GM23248 (cell line): ENCODE data around the gene FBXO39.

ENCODE experiments used
- EZH2 ChIP-seq: fragments of 200-600 bp; sonication (generic); IDR thresholded peaks from 2 replicates; pipeline ENCODE4 v1.6.1; 2018; ENCODE audit warnings: antibody characterized with exemption, mild to moderate bottlenecking; ENCODE audit not compliant: insufficient read depth, poor library complexity, severe bottlenecking
- EZH2phosphoT487 ChIP-seq: fragments of 200-600 bp; sonication (generic); IDR thresholded peaks from 2 replicates; pipeline ENCODE4 v1.6.1; 2018; ENCODE audit warnings: antibody characterized with exemption, moderate library complexity, mild to moderate bottlenecking, low read depth; ENCODE audit not compliant: insufficient read depth

- TF ChIP-seq EZH2: no peak
- no peak for TF ChIP-seq EZH2phosphoT487
These were observed 17.9 kb downstream of the FBXO39 start for GRCh38 chr17:6793748-6794493.
